HG03460 (cell line): Measurements from ENCODE around the gene PDE11A.

ENCODE experiments used
- ATAC-seq: cut with Tn5 transposase; IDR thresholded peaks from one replicate; pipeline ENCODE4 v1.9.1; 2021; ENCODE audit not compliant: unreplicated experiment

Gene PDE11A

DNA sequence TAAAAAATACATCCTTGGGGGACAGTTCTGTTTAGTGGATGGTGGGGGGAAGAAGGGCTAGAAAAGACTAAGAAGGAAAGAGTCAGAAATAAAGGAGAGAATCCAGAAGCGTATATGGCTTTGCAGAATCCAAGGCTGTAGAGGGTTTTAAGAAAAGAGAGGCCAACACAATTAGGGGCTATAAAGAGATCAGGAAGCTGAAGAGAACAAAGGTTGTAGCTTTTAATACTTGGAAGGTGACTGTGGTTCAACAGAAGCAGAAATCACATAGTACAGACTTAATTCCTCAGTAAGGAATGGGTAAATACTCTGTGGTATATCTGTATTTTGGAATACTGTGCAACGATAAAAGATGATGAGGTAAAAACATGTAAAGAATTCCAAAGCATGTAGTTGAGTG is 393.6 kb downstream of the PDE11A start:
- no peak for ATAC-seq

DNA sequence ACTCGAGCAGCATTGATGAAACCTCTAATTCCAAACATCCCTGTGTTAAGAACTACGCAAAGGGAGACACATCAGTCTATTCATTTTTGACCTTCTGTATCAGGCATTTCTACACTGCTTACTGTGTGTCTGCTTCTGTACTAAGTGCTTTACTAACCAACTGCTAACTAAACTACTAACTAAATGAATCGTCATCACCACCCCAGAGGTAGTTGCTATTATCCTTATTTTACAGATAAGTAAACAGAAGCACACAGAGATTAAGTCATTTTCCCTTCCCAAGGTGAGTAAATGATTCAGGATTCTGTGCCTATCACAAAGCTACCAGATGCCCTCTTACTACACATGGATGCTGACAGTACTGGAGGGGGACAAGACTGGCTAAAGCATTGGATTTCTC is 395.9 kb downstream of the PDE11A start:
- ATAC-seq: no peak

DNA sequence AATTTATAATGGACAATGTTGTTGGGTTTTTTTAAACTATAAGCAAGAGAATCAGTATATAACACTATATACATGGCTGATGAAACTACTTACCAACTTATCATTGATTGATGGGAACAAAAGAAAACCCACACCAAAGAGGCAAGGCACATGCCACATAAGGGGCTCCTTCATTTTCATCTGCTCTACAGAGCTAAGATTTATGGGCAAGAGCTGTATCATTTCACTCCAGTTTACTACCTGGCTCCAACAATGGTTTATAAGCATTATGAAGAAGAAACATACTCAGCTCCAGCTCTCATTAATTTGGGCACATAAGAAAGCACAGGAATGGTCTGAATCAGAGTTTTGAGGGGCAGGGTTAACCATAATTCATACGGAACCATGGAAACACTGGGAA is 396.8 kb downstream of the PDE11A start:
- no peak for ATAC-seq

DNA sequence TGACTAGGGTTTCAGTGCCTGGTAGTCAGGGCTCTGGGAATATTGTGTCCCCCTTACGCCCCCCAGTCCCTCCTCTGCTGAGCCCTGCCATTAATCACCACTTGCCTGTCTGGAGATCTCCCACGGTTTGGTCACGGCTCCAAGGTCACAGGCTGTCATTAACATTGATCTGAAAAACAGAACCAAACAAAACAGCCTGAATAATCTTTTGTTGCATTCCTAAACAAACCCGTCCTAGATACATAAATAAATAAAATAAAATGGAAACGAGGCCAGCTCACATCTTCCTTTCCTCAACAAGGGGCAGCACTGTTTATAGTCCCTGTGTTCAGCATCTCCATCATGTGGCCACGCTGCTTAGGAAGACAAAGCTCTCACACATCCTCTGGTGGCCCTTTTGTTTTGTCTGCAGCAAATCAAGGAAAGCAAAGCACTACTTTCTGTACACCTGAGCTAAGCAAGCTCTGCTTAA is 397.2 kb downstream of the PDE11A start:
- ATAC-seq: no peak

DNA sequence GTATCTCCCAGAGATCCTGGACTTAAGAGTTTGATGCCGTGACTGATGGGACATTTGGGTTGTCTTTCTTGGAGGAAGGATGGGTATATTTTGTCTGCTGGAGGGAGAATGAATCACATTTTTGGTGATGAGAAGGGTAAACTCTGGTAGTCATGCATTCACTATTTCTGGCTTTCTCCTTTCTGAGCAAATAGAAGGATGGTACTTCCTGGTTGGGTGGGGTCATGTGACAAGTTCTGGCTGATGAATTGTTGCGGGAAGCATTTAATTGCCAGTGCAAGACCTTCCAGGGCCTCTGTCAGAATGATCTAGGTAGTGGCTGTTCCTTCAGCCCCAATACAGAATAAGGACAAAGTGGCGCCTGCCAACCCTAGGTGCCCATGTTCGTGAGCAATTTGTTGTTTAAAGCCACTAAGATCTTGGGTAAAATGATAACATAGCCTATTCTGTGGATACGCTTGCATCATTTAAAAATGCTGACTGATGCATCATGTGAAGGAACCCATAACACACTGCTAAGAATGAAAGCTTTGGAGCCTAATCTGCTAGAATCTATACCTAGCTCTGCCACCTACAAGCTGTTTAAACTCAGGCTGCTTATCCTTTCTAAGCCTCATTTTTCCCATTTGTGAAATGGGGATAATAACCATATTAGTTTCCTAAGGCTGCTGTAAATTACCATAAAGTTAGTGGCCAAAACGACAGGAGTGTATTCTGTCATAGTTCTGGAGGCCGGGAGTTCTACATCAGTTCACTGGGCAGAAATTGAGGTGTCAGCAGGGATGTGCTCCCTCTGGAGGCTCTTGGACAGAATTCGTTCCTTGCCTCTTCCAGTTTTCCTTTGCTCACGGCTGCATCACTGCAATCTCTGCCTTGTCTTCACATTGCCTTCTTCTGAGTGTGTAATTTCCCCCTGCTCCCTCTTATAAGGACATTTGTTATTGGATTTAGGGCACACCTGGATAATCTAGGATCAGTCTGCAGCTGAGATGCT is 398.7 kb downstream of the PDE11A start:
- no peak for ATAC-seq

DNA sequence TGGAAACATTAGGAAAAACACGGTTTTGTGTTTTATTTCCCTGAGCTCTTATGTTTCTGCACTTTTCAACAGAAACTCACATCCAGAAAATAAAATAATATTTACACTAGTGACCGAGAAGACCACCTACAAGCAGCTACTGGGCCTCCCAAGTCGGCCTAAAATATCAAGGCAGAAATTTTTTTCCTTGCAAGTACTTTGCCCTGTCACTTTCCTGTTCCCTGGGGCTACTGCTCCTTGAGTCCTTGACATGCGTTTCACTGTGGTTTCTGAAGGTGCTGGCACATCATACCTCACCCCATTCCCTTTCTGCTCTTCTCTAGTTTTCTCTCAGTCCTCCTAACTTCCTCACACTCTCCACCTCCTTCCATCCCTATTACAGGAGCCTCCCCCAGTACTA is 400.9 kb downstream of the PDE11A start:
- no peak for ATAC-seq

DNA sequence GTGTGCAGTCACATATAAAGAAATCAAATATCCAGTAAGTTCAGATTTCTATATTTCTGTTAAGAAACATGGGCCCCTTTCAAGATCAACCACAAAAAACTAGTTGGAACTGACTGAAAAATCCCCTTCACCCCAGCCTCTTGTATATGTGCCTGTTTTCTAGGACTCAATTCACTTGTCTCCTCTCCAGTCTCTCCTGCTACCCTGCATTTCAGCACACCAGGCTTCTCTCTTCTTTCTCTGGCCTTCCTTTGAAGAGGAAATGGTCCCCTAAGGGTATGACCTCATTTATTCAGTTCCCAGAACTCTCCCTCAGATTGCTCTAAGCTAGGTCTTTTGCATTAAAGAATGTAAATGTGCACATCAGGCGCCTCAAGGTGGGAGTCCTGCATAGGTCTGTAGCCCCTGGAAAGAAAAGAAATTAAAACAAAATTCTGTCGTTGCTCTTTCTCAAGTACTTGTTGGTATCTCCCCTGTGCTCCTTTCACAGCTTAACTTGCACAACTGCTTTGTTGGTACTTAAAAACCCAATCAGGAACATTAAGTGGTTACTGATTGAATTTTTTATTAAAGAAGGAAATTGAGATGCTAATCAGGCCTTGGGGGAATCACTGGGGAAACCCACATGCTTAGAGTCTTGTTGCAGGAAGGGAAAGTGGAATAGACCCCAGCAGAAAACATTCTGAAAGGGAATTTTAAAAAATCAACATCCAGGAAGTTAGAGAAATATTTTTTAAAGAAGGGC is 401.6 kb downstream of the PDE11A start:
- no peak for ATAC-seq

DNA sequence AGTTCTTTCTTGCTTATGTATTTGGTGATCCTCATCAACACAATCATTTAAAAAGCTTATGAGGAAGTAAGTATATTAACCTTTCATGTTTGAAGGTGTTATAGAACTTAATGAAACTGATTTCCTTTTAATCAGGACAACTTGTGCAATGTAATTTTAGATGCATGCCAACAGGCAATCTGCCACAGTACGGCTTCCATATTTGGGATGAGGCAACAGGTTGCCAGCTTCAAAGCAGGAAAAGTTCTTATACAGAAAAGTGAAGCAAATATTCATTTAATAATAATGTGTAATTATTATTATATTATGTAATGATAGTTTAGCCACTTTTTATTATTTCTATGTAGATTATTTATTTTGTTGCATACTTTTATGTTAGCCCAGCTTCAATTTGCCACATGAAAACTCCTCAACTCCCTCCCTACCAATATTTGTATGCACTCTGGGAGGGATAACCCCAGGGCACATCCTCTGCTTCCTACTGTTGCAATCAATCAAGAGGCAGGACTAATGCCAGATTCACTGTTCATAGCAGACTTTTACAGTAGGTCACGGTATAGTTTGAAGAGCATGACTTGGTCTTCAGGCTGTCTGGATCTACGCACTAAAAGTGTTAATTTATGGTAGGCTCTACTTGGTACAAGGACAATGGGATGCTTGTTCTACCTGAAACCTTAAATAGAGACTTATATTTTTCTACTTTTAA is 402.8 kb downstream of the PDE11A start:
- no peak for ATAC-seq

DNA sequence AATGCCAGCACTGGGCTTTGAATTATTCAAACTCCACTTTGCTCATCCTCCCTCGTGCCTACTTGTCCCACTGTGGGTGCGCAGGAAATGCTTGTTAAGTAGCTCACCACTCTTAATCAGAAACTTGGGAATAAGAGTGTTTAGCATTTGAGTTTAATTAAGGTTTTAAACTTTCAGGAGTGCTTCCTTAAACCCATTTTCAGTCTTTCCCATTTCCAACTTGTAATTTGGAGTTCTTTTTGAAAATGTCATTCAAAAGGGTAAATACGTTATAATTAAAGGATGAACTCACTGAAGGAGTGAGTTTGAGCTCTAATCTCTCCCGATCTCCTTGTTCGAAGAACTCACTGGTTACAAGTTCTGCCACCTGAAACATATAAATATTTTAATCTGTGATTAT is 403.4 kb downstream of the PDE11A start:
- no peak for ATAC-seq

DNA sequence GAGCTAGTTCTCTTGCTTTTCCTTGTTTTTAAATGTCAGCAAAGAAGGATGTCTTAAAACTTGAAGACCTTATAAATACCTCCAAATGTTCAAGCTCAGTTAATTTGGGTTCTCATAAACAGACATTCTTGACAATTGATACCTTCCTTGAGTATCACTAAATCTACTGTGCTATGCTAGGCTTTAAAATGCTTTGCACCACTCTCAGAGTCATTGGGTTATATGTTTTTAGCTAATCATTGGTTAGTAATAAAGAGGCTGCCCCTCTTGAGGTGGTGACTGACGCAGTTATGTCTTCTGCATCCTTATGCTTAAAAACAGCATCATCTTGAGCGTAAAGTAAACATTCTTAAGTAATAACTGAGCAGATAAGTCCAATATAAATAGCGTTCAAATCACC is 404.0 kb downstream of the PDE11A start:
- ATAC-seq: no peak

DNA sequence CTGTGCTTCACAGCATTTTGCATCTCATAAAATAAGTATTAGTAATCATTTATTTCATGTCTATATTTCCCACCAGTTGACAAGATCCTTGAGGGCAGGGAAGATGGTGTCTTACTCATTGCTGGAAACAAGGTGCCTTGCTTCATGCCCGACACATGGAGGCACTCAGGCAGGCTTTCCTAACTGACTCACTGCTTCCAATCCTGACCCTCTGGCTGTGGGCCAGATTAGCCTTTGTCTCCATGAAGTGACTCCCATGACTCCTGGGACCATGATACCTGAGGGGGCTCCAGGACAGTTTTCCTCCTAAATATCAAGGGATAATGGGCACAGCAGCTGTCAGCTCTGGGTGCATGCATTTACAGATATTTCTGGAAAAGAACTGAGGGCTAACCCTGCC is 405.0 kb downstream of the PDE11A start:
- ATAC-seq: no peak

DNA sequence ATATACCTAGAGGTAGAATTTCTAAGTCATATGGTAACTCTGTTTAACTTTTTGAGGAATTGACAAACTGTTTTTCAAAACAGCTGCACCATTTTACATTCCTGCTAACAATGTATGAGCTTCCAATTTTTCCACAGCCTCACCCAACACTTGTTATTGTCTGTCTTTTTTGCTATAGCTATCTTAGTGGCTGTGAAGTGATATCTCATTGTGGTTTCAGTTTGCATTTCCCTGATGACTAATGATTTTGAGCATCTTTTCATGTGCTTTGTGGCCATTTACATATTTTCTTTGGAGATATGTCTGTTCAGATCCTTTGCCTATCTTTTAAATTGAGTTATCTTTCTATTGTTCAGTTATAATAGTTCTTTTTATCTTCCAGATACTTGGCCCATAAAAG is 406.2 kb downstream of the PDE11A start:
- ATAC-seq: no peak

DNA sequence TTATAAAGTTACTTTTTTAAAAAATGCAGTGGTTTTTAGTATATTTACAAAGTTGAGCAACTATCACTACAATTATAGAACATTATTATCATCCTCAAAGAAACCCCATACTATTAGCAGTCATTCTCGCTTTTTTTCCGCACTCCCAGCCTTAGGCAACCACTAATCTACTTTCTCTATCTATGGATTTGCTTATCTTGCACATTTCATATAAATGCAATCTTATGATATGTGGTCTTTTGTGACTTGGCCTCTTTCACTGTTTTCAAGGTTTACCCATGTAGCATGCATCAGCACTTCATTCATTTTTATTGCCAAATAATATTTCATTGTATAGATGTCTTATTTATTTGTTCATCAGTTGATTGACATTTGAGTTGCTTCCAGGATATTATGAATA is 406.6 kb downstream of the PDE11A start:
- no peak for ATAC-seq

DNA sequence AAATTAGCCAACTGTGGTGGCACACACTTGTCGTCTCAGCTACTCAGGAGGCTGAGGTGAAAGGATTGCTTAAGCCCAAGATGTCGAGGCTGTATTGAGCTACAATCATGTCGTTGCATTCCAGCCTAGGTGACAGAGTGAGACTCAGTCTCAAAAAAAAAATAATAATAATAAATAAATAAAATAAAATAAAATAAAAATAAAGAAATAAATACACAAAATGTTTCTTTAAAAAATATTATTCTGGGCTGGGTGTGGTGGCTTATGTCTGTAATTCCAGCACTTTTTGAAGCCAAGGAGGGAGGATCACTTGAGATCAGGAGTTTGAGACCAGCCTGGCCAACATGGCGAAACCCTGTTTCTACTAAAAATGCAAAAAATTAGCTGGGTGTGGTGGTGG is 407.2 kb downstream of the PDE11A start:
- ATAC-seq: no peak

DNA sequence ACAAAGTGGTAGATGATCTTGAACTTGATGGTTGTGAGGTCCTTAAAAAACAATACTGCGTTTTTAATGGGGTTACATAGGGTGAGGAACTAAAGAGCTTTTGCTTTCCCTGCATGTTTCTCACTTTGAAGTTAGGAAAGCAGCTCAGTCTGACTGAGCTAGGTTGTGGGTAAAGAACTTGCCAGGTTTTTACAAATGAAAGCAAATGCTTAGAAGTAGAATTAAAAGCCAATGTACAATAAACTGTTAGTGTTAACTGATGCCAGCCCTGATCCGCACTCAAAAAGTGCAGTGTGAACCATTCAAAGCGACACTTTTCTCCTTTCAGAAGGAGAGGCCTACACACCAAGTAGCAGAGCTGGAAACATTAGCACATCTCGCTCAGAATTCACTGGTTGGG is 409.7 kb downstream of the PDE11A start:
- no peak for ATAC-seq

DNA sequence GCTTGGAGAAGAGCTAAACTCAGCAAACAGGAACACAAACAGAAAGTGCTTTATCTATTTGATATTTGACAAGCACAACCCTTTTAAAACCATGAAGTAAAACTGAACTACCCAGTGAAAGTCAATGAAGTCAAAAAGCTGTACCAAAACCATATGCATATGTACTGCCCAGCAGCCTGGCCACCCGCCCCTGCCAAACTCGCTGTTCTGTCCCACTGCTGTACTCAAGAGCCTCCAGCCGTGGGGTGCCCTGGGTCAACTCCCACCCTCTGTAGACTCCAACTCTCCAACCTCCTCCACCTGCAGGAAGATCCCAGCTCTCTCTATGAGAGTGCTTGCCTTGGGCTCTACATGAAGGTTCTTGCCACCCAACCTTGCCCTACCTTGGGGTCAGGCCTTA is 411.8 kb downstream of the PDE11A start:
- ATAC-seq: no peak

DNA sequence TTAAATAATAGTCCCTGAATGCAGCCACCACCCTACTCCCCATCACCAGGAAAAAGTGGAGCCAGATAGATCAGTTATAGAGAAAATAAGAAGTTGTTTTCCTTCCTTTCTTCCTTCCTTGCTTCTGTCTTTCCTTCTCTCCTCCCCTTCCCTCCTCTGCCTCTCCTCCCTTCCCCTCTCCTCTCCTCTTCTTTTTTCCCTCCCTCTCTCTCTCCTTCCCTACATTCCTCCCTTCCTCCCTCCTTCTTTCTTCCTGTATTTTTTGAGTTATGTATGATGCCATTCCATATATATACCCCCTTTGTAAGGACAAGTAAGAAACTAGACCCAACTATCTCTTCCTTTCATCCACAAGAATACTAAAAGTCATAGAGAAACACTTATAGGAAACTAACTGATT is 414.3 kb downstream of the PDE11A start:
- no peak for ATAC-seq

DNA sequence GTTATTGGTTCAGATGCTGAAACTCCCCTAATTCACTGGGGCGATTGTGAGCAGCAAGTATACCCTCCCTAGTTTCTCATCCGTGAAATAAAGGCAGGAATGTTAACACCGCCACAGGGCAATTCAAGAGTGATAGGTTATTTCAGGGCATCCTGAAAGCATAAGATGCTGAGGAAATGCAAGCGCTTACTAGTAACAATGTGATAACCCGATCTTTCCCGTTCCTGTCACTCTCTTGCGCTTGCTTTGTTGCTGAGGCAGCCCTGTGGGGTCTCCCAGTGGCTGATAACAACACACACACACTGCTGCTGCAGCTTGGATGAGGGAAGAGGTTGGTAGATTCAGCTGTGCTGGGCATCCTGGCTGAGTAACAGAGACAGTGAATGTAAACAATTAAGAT is 420.7 kb downstream of the PDE11A start:
- no peak for ATAC-seq

DNA sequence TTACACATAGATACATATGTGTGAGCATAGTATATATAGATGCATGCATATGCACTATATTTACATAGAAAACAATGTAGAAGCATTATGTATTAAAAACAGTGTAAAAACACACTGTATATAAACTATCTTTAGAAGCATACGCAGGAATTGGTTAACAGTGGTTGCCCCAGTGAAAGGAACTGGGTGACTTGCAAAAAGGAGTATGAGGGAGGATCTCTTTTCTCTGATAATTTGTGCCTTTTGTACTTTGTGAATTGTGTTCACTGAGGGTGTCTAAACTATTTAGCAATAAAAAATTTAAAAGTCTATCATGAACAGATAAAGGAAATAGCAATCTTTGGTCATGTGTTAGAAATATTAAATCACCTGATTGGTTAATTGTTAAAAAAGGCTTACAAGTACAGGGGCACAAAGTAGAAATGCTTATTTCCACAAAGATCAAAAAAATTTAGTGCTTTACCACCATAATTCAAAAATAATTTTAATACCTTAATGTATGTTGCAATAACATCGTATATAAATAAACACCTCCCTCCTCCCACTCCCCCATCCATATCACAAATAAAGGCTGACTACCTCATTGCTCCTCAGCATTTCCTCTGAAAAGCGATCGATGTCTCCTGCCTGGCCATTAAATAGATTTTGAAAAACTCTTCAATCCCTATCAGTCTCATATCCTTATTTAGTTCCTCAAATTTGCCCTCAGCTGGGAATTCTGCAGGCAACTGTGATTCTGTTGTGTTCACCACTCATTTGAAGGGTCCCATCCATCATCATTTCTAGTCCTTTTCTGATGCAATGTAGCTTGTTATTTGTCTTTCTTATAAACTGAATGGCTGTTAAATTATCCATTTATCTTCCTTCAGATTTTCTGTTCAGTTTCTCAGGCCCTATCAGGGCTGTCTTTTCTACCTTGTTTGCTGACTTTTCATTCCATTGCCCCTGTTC is 422.7 kb downstream of the PDE11A start:
- no peak for ATAC-seq

DNA sequence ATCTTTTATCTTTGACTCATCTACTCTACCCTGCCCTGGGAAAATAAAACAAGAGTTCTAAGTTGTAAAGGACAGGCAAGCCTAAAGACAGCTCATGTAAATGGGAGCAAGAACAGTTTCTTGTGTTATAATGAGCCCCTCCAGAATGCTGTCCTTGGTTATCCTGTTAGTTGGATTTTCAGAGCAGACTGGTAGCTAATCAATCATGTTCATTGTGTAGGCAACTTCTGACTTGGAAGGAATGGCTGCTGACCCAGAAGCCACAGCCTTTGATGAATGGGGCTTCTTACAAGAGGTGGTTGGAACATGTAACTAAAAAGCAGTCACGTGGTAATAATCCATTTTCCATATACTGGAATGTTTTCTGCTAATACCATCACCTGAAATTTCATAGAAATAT is 425.8 kb downstream of the PDE11A start:
- no peak for ATAC-seq
